H1 (cell line): ENCODE data around the gene CACNB2. TPM values are rescaled to one million over a fixed set of nuclear protein-coding genes. Genes with fewer than 3 reads are reported as not detected.

Source experiments
- BRCA1 ChIP-seq: IDR thresholded peaks from 2 replicates; pipeline ENCODE4 v1.6.1; 2012; ENCODE audit warnings: low read depth, low read length, improper control_type of control experiment
- GABPA ChIP-seq: IDR thresholded peaks from 2 replicates; pipeline ENCODE4 v1.6.1; 2011; ENCODE audit warnings: mild to moderate bottlenecking, low read length, moderate library complexity, borderline replicate concordance; ENCODE audit not compliant: insufficient read depth
- NANOG ChIP-seq: IDR thresholded peaks from 2 replicates; pipeline ENCODE4 v1.6.1; 2011; ENCODE audit warnings: low read length, low read depth, mild to moderate bottlenecking, inconsistent platforms; ENCODE audit not compliant: insufficient read depth, poor library complexity, severe bottlenecking
- POU5F1 ChIP-seq: IDR thresholded peaks from 2 replicates; pipeline ENCODE4 v1.6.1; 2011; ENCODE audit warnings: low read depth, mild to moderate bottlenecking, low read length, moderate library complexity
- RNF2 ChIP-seq: fragments of 200-900, 300-1000 bp; sonication (generic); IDR thresholded peaks from 2 replicates; pipeline ENCODE4 v1.7.1; 2016; ENCODE audit warnings: borderline replicate concordance, low read depth, mild to moderate bottlenecking, antibody characterized with exemption, low read length; ENCODE audit not compliant: poor library complexity, severe bottlenecking; ENCODE audit errors: missing control alignments
- SAP30 ChIP-seq: fragments of 300-600 bp; sonication (generic); IDR thresholded peaks from 2 replicates; pipeline ENCODE4 v1.7.1; 2012; ENCODE audit warnings: low read length, moderate library complexity, mild to moderate bottlenecking, inconsistent platforms; ENCODE audit not compliant: insufficient read depth, insufficient replicate concordance
- polyA plus RNA-seq, 7 experiments: library from polyadenylated mRNA; depleted of rRNA in 3 of 7; stranded (reverse) in 5 of 7; unstranded in 2 of 7; fragments of >200 nt in 5 of 7; fragments of 200-250 nt in 2 of 7; gene quantifications; 1 replicate in 5 of 7; 2 replicates in 1 of 7; 4 replicates in 1 of 7; pipeline versions ENCODE4 v1.2.1 to v1.2.3, GENCODE V29; 2011 to 2013; ENCODE audit warnings: missing spikeins in 2 of 7, mixed read lengths in 2 of 7
- total RNA-seq: library from RNA; stranded (reverse); fragmentation: NEBNext Ultra II Directional; extraction: Animal tissue kit (Norgen Biotek cat#: 25700); gene quantifications from 2 replicates; pipeline ENCODE4 v1.2.1, GENCODE V29; 2021

Gene CACNB2
- total and polyA plus RNA-seq, 2 of the 8 experiments (the other 6 are each of a cell fraction or from before 2014, with no cell fraction given): 2.4 to 3.2 TPM

- TF ChIP-seq POU5F1 (no peak), SAP30 (no peak), GABPA (no peak), BRCA1 (no peak), NANOG (no peak), RNF2 (no peak)
These were observed 56.8 kb downstream of the CACNB2 start (continued) for GRCh38 chr10:18196806-18197550.
